Measurements from ENCODE around the gene CRTC3. TPM values are rescaled to one million over a fixed set of nuclear protein-coding genes. Genes with fewer than 3 reads are reported as not detected.

The CRTC3 gene
- total and polyA plus RNA-seq, 2 of the 4 experiments (the other 2 are of a cell fraction) = 4.7 to 14.8 TPM

- Histone ChIP-seq H3K36me3 (ENCODE audit: control insufficient read depth, insufficient read depth, low read length) (peaks cover 2% of the 10 kb centered on the region; the same call in 1 of the 2 replicates), H3K9ac (ENCODE audit: low read depth, low read length) (no peak overlapping the region), H3K79me1 (ENCODE audit: low read depth in 1 of 2, low read length in 2 of 2) (peaks cover 25 to 65% of the 10 kb centered on the region in 2 experiments), H3K9me1 (ENCODE audit: insufficient read depth, low read length) (peaks cover 4% of the 10 kb centered on the region), H3K4me3 (ENCODE audit: insufficient read depth, low read depth, low read length) (no peak overlapping the region), H2BK15ac (ENCODE audit: low read depth, low read length) (no peak overlapping the region), H2BK20ac (ENCODE audit: low read depth, low read length) (no peak overlapping the region), H3K4me2 (ENCODE audit: low read depth, low read length) (no peak overlapping the region), H4K8ac (ENCODE audit: low read depth in 2 of 2, low read length in 2 of 2) (no peak overlapping the region), H3K14ac (replicated peaks; ENCODE audit: low read depth, low read length) (no peak overlapping the region), H3K18ac (ENCODE audit: low read depth, low read length) (no peak overlapping the region), H3K4me1 (ENCODE audit: control insufficient read depth, insufficient read depth, low read length) (no peaks in the 10 kb centered on the region), H2BK5ac (ENCODE audit: low read depth, low read length, poor library complexity, severe bottlenecking) (no peak overlapping the region), H2AK5ac (ENCODE audit: low read depth, low read length) (no peak overlapping the region), H3K27me3 (ENCODE audit: control insufficient read depth, insufficient read depth, low read length) (no peaks in the 10 kb centered on the region), H4K20me1 (ENCODE audit: insufficient read depth, low read length) (peaks cover 5% of the 10 kb centered on the region; the same call in 1 of the 2 replicates), H3K9me3 (ENCODE audit: control insufficient read depth, insufficient read depth, low read length) (peaks cover 5% of the 10 kb centered on the region), H4K5ac (ENCODE audit: low read depth, low read length) (no peak overlapping the region), H3K4ac (ENCODE audit: low read depth, low read length) (no peak overlapping the region), H2AFZ (replicated peaks; ENCODE audit: low read length, poor library complexity) (no peak overlapping the region), H4K91ac (ENCODE audit: insufficient read depth, low read depth, low read length) (no peak overlapping the region), H3K27ac (ENCODE audit: insufficient read depth, low read length) (no peak overlapping the region), H2AK9ac (replicated peaks; ENCODE audit: low read depth, low read length, poor library complexity) (no peak overlapping the region), H3K56ac (ENCODE audit: extremely low read depth, insufficient read depth, low read length) (no peak overlapping the region), H2BK120ac (ENCODE audit: low read depth, low read length) (no peak overlapping the region), H3K23ac (ENCODE audit: low read depth, low read length) (no peak overlapping the region)
- no peak for ATAC-seq (ENCODE audit: low read depth)
- no peak for TF ChIP-seq POLR2A (IDR thresholded peaks at IDR 0.05; ENCODE audit: low read depth, low read length)
- no peak for TF ChIP-seq MAFK (IDR thresholded peaks at IDR 0.05; ENCODE audit: low read depth, low read length)
- TF ChIP-seq CEBPB (IDR thresholded peaks at IDR 0.05; ENCODE audit: low read depth, low read length) = no peak
- TF ChIP-seq CTCF (conservative IDR thresholded peaks at IDR 0.05; ENCODE audit: low read depth, low read length) = no peak
- TF ChIP-seq SMC3 (IDR thresholded peaks at IDR 0.05; ENCODE audit: low read depth, low read length) = no peak
- TF ChIP-seq ELK1 (IDR thresholded peaks at IDR 0.05; ENCODE audit: borderline replicate concordance, low read depth, low read length) = no peak
- TF ChIP-seq CHD1 (IDR thresholded peaks at IDR 0.05; ENCODE audit: low read depth, low read length) = no peak
- no peak for TF ChIP-seq RCOR1 (IDR thresholded peaks at IDR 0.05; ENCODE audit: insufficient replicate concordance, low read length)
- TF ChIP-seq FOS (IDR thresholded peaks at IDR 0.05; ENCODE audit: low read depth, low read length) = no peak
- TF ChIP-seq BHLHE40 (IDR thresholded peaks at IDR 0.05; ENCODE audit: low read depth, low read length) = no peak
- TF ChIP-seq RFX5 (IDR thresholded peaks at IDR 0.05; ENCODE audit: low read depth, low read length) = no peak
- BruUV-seq (replicated peaks) = no TSS peak
- in situ Hi-C loops (cut with MboI; ENCODE audit: low sequenced_read_pairs) = no loop called here
- dilution Hi-C loops (cut with HindIII; ENCODE audit: low sequenced_read_pairs, unreplicated experiment) = no loop called here
- ChIA-PET POLR2A (ENCODE audit: unreplicated experiment) (no interaction called here), CTCF (no interaction called here)
- no peak for DNase-seq
- intact Hi-C loops (cut with micrococcal nuclease) = no loop called here
- WGBS, 2 experiments (ENCODE audit: extremely low coverage in 2 of 2, insufficient read length in 1 of 2) = 67% methylated on average over 1 of the region's 5 CpGs; no CpG with 5 or more reads in 1 of the 2 experiments
Observed at GRCh38 chr15:90570643-90571042, 40.9 kb downstream of the CRTC3 start.
